Thyroid gland (tissue), 4 donors: ENCODE results near the gene SS18L1. TPM values are rescaled to one million over a fixed set of nuclear protein-coding genes. Genes with fewer than 3 reads are reported as not detected.

Experiments
- DNase-seq, 2 donors: peaks; one replicate each; pipeline ENCODE4 v3.0.0-alpha.2; 2019
- H3K27ac ChIP-seq, 3 donors: fragments of 200-600 bp; sonication (generic); 1 replicate in 2 of 3; 2 replicates in 1 of 3; pipeline ENCODE4 v1.5.1; 2016 to 2019; ENCODE audit warnings: mild to moderate bottlenecking in 1 of 3, moderate library complexity in 1 of 3
- H3K27me3 ChIP-seq: fragments of 200-600 bp; sonication (generic); one replicate; pipeline ENCODE4 v1.5.1; 2019
- H3K36me3 ChIP-seq, 2 donors: fragments of 200-600 bp; sonication (generic); one replicate each; pipeline ENCODE4 v1.5.1; 2016 to 2019
- H3K4me1 ChIP-seq, 2 donors: fragments of 200-600 bp; sonication (generic); one replicate each; pipeline ENCODE4 v1.5.1; 2017 to 2019
- H3K4me3 ChIP-seq, 3 donors: fragments of 200-600 bp; sonication (generic); replicated peaks in 1 of 3; 1 replicate in 2 of 3; 2 replicates in 1 of 3; pipeline ENCODE4 v1.5.1; 2016; ENCODE audit warnings: mild to moderate bottlenecking in 1 of 3
- H3K9me3 ChIP-seq: fragments of 200-600 bp; sonication (generic); one replicate; pipeline ENCODE4 v1.5.1; 2017
- POLR2A ChIP-seq, 2 donors: fragments of 450-650 bp; IDR thresholded peaks; one replicate each; pipeline ENCODE4 v1.6.1; 2017; ENCODE audit warnings: antibody characterized with exemption in 2 of 2, mild to moderate bottlenecking in 2 of 2, moderate library complexity in 1 of 2
- WGBS, 2 donors: methylation state at CpG; one replicate each; pipeline ENCODE4 v1.1.5; 2017; 5-methylcytosine and 5-hydroxymethylcytosine counted together
- intact Hi-C: fragments of 100-400 bp; cut with DNase I; formaldehyde crosslinking; loops from one replicate; pipeline ENCODE4 v1.15.1; 2023
- total RNA-seq, 4 donors: library from RNA; depleted of rRNA; stranded (reverse); fragments of >200 nt; gene quantifications; one replicate each; pipeline ENCODE4 v1.2.3, GENCODE V29; 2016
- TF ChIP-seq, protein P1 (sequence below), 6 experiments: fragments of 200-600 bp in 3 of 6; fragments of 450-650 bp in 3 of 6; sonication (generic) in 3 of 6; IDR thresholded peaks; one replicate each; pipeline ENCODE4 v1.5.1; 2016 to 2019; ENCODE audit warnings: antibody characterized with exemption in 6 of 6, mild to moderate bottlenecking in 2 of 6, inconsistent platforms in 1 of 6, moderate library complexity in 1 of 6

The SS18L1 gene
- total RNA-seq, 4 donors from 2014 or later: 12.2 to 22.0 (median 15.2) TPM

DNA sequence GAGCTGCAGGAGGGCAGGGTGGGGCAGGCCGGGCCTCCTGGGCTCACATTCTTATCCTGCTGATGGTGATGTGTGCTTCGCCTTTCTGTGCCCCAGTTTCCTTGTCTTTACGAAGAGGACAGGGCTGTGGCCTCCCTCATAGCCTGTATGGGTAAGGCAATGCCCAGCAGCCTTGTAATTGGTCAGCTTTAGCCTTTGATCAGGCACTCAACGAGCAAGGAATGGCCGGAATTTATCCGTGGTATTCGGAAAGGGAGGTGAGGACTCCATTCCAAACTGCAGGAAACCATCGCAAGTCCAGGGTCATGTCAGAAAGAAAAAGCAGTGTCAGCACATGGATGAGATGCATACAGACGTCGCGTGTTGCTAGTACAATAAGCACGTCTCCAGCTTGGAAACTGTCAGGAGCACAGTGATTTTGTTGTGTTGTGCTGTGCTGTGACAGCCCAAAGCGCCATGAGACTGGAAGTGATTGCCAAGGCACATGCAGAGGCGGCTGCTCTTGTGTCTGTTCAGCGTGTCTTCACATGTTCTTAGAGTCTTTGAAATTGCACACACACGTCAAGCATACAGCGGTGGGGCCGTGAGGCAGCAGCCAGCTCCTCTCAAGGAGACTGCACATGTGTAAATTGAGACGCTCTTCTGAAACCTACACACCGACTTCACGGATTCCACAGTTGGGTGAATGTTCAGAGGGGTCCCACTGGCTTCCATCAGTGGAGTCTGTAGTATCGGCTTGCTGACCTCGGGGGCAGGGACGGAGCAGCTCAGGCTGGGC is 6.2 kb downstream of the SS18L1 start:
- Histone ChIP-seq H3K27ac (no peak overlapping the region), H3K36me3 (peaks cover 0 to 2% of the 10 kb centered on the region in 2 donors), H3K4me1 (peaks cover under 1 to 23% of the 10 kb centered on the region in 2 donors), H3K4me3 (no peak overlapping the region), H3K9me3 (no peaks in the 10 kb centered on the region), H3K27me3 (no peaks in the 10 kb centered on the region)
- DNase-seq: no peak
- 60 to 61% methylated on average over 19 to 24 of the region's 24 CpGs for WGBS, 2 donors
- intact Hi-C loops: loop anchor here (10.0 kb wide), 1 partner anchor 245 kb away; no protein-coding TSS in a partner anchor
- no peak for TF ChIP-seq POLR2A (IDR thresholded peaks at IDR 0.05)
- TF ChIP-seq, protein P1, sequence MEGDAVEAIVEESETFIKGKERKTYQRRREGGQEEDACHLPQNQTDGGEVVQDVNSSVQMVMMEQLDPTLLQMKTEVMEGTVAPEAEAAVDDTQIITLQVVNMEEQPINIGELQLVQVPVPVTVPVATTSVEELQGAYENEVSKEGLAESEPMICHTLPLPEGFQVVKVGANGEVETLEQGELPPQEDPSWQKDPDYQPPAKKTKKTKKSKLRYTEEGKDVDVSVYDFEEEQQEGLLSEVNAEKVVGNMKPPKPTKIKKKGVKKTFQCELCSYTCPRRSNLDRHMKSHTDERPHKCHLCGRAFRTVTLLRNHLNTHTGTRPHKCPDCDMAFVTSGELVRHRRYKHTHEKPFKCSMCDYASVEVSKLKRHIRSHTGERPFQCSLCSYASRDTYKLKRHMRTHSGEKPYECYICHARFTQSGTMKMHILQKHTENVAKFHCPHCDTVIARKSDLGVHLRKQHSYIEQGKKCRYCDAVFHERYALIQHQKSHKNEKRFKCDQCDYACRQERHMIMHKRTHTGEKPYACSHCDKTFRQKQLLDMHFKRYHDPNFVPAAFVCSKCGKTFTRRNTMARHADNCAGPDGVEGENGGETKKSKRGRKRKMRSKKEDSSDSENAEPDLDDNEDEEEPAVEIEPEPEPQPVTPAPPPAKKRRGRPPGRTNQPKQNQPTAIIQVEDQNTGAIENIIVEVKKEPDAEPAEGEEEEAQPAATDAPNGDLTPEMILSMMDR (IDR thresholded peaks at IDR 0.05): no peak

DNA sequence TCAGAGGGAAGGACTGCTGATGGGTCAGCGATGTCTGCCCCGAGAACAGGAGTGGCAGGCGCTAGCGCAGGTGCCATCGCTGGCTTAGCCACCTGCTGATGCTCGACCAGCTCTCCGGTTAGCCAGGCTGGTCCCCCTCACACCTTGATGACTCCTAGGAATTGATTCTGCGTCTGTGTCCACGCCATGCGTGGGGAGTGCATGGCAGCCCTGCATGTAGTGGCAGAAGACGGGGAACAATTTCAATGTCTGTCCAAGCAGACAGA is 6.7 kb downstream of the SS18L1 start:
- TF ChIP-seq POLR2A (IDR thresholded peaks at IDR 0.05): no peak
- TF ChIP-seq, protein P1 (IDR thresholded peaks at IDR 0.05): no peak
- H3K27ac ChIP-seq: no peak overlapping the region
- H3K9me3 ChIP-seq: no peaks in the 10 kb centered on the region
- DNase-seq: no peak
- H3K4me1 ChIP-seq: peaks cover 0 to 18% of the 10 kb centered on the region in 2 donors
- no peaks in the 10 kb centered on the region for H3K27me3 ChIP-seq
- no peak overlapping the region for H3K4me3 ChIP-seq
- intact Hi-C loops: no loop called here
- H3K36me3 ChIP-seq: peaks cover 0 to 2% of the 10 kb centered on the region in 2 donors
- 97 to 100% methylated on average over 8 to 11 of the region's 11 CpGs for WGBS, 2 donors

DNA sequence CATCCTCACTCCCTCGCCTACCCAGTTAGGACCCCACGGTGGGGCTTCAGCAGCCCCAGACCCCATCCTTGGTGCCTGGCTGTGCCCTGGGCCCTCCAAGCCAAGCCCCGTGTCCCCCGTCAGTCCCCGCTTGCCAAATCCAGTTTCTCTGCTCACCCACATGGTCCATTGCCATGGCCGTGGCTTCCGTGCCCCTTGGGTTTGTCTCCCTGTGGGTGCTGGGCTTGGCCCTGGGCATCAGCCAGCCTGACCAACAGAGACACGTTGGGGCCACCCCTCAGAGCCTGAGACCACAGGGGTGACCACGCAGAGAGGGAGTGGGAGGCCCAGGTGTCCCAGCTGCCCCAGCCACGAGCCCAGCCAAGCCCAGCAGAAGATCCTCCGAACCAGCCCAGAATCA is 7.7 kb downstream of the SS18L1 start:
- TF ChIP-seq, protein P1 (IDR thresholded peaks at IDR 0.05): no peak
- no peak for TF ChIP-seq POLR2A (IDR thresholded peaks at IDR 0.05)
- peaks cover 0 to 14% of the 10 kb centered on the region in 2 donors for H3K4me1 ChIP-seq
- no peaks in the 10 kb centered on the region for H3K9me3 ChIP-seq
- DNase-seq: no peak
- WGBS, 2 donors: 88 to 93% methylated on average over 9 to 10 of the region's 11 CpGs
- intact Hi-C loops: no loop called here
- H3K4me3 ChIP-seq: no peak overlapping the region
- peaks cover 0 to 2% of the 10 kb centered on the region in 2 donors for H3K36me3 ChIP-seq
- no peaks in the 10 kb centered on the region for H3K27me3 ChIP-seq
- no peak overlapping the region for H3K27ac ChIP-seq

DNA sequence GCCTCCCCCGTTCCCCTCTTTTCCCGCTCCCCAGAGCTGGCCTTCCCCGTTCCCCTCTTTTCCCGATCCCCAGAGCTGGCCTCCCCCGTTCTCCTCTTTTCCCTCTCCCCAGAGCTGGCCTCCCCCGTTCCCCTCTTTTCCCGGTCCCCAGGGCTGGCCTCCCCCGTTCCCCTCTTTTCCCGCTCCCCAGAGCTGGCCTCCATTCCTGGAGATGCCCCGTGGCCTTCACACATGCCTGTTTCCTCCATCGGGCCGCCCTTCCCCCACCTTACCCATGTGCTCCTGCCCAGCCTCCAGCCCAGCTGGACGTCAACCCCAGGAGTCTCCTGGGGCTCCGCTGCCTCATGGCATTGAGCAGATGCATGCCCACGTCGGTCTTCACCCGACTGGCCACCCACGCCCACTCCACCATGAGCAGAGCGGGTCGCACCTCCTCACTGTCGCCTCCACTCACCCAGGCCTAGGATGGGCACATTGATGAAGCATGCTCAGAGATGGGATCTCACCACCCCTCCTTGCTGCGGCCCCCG is 8.3 kb downstream of the SS18L1 start:
- Histone ChIP-seq H3K4me3 (no peak overlapping the region), H3K27ac (no peak overlapping the region), H3K36me3 (peaks cover 0 to 2% of the 10 kb centered on the region in 2 donors), H3K9me3 (no peaks in the 10 kb centered on the region), H3K27me3 (no peaks in the 10 kb centered on the region), H3K4me1 (peaks cover 0 to 18% of the 10 kb centered on the region in 2 donors)
- intact Hi-C loops: no loop called here
- 87 to 92% methylated on average over 23 of the region's 23 CpGs for WGBS, 2 donors
- DNase-seq: no peak
- TF ChIP-seq POLR2A (IDR thresholded peaks at IDR 0.05): no peak
- TF ChIP-seq, protein P1 (IDR thresholded peaks at IDR 0.05): no peak
